Measurements from ENCODE around the gene NAA16.

The NAA16 gene

DNA sequence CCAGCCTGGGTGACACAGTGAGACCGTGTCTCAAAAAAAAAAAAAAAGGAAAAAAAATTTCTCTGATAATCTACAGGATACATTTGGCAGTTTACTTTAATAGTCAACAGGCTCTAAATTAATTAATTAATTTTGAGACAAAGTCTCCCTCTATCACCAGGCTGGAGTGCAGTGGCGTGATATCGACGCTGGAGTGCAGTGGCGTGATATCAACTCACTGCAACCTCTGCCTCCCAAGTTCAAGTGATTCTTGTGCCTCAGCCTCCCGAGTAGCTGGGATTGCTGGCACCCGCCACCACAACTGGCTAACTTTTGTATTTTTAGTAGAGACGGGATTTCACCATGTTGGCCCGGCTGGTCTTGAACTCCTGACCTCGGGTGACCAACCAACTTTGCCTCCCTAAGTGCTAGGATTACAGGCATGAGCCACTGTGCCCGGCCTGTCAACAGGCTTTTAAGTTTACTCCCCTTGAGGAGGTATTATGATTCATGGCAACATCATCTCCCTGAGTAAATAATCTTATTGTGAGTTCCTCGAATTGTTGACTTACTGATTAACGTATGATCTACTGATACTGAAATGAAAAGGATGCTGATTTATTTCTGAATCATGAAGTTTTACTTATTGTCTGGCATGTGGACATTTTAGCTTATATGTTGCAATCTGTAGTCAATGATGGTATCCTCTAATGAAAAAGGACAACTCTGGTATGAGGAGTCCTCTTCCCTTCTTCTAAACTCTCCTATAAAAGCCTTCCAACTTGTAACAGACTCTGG, 26.4 kb upstream of the NAA16 start:
- Histone ChIP-seq H3K4me1 (ENCODE audit: insufficient read depth, low read length, poor library complexity, severe bottlenecking) (no peaks in the 10 kb centered on the region), H4K20me1 (ENCODE audit: insufficient read depth, low read length, poor library complexity, severe bottlenecking) (no peaks in the 10 kb centered on the region), H3F3A (ENCODE audit: low read depth) (no peaks in the 10 kb centered on the region), H3K9me2 (replicated peaks; ENCODE audit: low read depth, low read length) (no peaks in the 10 kb centered on the region), H3K9me3 (ENCODE audit: insufficient read depth, low read depth, low read length) (no peaks in the 10 kb centered on the region), H2AFZ (ENCODE audit: low read length) (no peak overlapping the region), H3K4me3 (ENCODE audit: low read length, poor library complexity, severe bottlenecking) (no peak overlapping the region), H3K79me2 (ENCODE audit: insufficient read depth, low read length) (no peaks in the 10 kb centered on the region), H3K9ac (ENCODE audit: low read depth, low read length, poor library complexity, severe bottlenecking) (no peak overlapping the region), H3K36me3 (ENCODE audit: insufficient read depth, low read length) (no peaks in the 10 kb centered on the region), H3K27me3 (ENCODE audit: insufficient read depth, low read length, poor library complexity, severe bottlenecking) (no peaks in the 10 kb centered on the region), H3K4me2 (ENCODE audit: low read depth, low read length, poor library complexity, severe bottlenecking) (no peak overlapping the region)
- no peak for TF ChIP-seq EZH2phosphoT487 (IDR thresholded peaks at IDR 0.05; ENCODE audit: borderline replicate concordance)
- TF ChIP-seq, protein P1, sequence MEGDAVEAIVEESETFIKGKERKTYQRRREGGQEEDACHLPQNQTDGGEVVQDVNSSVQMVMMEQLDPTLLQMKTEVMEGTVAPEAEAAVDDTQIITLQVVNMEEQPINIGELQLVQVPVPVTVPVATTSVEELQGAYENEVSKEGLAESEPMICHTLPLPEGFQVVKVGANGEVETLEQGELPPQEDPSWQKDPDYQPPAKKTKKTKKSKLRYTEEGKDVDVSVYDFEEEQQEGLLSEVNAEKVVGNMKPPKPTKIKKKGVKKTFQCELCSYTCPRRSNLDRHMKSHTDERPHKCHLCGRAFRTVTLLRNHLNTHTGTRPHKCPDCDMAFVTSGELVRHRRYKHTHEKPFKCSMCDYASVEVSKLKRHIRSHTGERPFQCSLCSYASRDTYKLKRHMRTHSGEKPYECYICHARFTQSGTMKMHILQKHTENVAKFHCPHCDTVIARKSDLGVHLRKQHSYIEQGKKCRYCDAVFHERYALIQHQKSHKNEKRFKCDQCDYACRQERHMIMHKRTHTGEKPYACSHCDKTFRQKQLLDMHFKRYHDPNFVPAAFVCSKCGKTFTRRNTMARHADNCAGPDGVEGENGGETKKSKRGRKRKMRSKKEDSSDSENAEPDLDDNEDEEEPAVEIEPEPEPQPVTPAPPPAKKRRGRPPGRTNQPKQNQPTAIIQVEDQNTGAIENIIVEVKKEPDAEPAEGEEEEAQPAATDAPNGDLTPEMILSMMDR (conservative IDR thresholded peaks at IDR 0.05; ENCODE audit: low read length), result no peak

DNA sequence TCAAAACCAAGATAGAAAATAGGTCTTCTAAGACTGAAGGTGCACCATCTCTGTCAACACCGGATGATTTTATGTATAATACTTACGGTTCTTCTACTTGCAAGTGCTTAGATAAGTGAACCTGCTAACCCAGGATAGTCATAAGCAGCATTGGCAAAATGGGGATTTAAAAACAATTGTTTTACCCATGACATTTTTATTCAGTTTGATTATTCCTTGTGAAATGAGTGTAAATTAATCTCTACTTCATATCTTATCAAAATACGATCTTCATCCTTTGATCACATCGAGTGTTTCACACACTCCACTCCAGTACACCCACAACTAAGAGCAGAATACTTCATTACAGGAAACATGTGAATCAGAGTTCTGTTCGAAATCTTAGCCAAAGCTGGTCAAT, 24.7 kb upstream of the NAA16 start:
- Histone ChIP-seq H2AFZ (ENCODE audit: low read length) (no peak overlapping the region), H4K20me1 (ENCODE audit: insufficient read depth, low read length, poor library complexity, severe bottlenecking) (no peaks in the 10 kb centered on the region), H3K9ac (ENCODE audit: low read depth, low read length, poor library complexity, severe bottlenecking) (no peak overlapping the region), H3K4me1 (ENCODE audit: insufficient read depth, low read length, poor library complexity, severe bottlenecking) (no peaks in the 10 kb centered on the region), H3K36me3 (ENCODE audit: insufficient read depth, low read length) (no peaks in the 10 kb centered on the region), H3F3A (ENCODE audit: low read depth) (no peaks in the 10 kb centered on the region), H3K9me2 (replicated peaks; ENCODE audit: low read depth, low read length) (no peaks in the 10 kb centered on the region), H3K4me2 (ENCODE audit: low read depth, low read length, poor library complexity, severe bottlenecking) (no peak overlapping the region), H3K27me3 (ENCODE audit: insufficient read depth, low read length, poor library complexity, severe bottlenecking) (no peaks in the 10 kb centered on the region), H3K79me2 (ENCODE audit: insufficient read depth, low read length) (no peaks in the 10 kb centered on the region), H3K4me3 (ENCODE audit: low read length, poor library complexity, severe bottlenecking) (no peak overlapping the region), H3K9me3 (ENCODE audit: insufficient read depth, low read depth, low read length) (no peaks in the 10 kb centered on the region)
- TF ChIP-seq, protein P1 (conservative IDR thresholded peaks at IDR 0.05; ENCODE audit: low read length), result no peak
- TF ChIP-seq EZH2phosphoT487 (IDR thresholded peaks at IDR 0.05; ENCODE audit: borderline replicate concordance), result no peak

DNA sequence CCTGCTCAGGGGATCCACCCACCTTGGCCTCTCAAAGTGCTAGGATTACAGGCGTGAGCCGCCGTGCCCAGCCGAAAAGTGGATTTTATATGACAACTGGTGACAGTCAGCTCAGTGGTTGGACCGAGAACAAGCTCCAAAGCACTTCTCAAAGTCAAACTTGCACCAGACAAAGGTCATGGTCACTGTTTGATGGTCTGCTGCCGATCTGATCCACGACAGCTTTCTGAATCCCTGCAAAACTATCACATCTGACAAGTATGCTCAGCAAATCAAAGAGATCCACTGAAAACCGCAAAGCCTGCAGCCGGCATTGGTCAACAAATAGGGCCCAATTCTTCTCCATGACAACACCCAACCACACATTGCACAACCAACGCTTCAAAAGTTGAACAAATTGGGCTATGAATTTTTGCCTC, 21.6 kb upstream of the NAA16 start:
- H3K79me2 ChIP-seq (ENCODE audit: insufficient read depth, low read length), result no peaks in the 10 kb centered on the region
- no peaks in the 10 kb centered on the region for H3K27me3 ChIP-seq (ENCODE audit: insufficient read depth, low read length, poor library complexity, severe bottlenecking)

More for the DNA sequence above, 21.6 kb upstream of the NAA16 start:
- Histone ChIP-seq H3K4me2 (ENCODE audit: low read depth, low read length, poor library complexity, severe bottlenecking) (no peak overlapping the region), H3K9me3 (ENCODE audit: insufficient read depth, low read depth, low read length) (no peaks in the 10 kb centered on the region), H3K4me1 (ENCODE audit: insufficient read depth, low read length, poor library complexity, severe bottlenecking) (no peaks in the 10 kb centered on the region), H4K20me1 (ENCODE audit: insufficient read depth, low read length, poor library complexity, severe bottlenecking) (no peaks in the 10 kb centered on the region), H3K36me3 (ENCODE audit: insufficient read depth, low read length) (no peaks in the 10 kb centered on the region), H3K9me2 (replicated peaks; ENCODE audit: low read depth, low read length) (no peaks in the 10 kb centered on the region), H3K9ac (ENCODE audit: low read depth, low read length, poor library complexity, severe bottlenecking) (no peak overlapping the region), H2AFZ (ENCODE audit: low read length) (no peak overlapping the region), H3K4me3 (ENCODE audit: low read length, poor library complexity, severe bottlenecking) (no peak overlapping the region), H3F3A (ENCODE audit: low read depth) (no peaks in the 10 kb centered on the region)
- TF ChIP-seq, protein P1 (conservative IDR thresholded peaks at IDR 0.05; ENCODE audit: low read length), result no peak
- TF ChIP-seq EZH2phosphoT487 (IDR thresholded peaks at IDR 0.05; ENCODE audit: borderline replicate concordance), result no peak

Measured in Loucy (cell line).